Osteocyte (in vitro differentiated cells): ENCODE measurements around the gene MYO7B. TPM values are rescaled to one million over a fixed set of nuclear protein-coding genes. Genes with fewer than 3 reads are reported as not detected.
"Not testable (repeated sequence)": the region's sequence is repeated elsewhere in the genome, so short reads cannot be mapped to it uniquely, and the experiment has no call there.

Experiments
- DNase-seq: peaks from one replicate; pipeline ENCODE4 v3.0.0; 2021; ENCODE audit warnings: mixed read lengths; ENCODE audit not compliant: unreplicated experiment; ENCODE audit errors: extremely low spot score
- H3K27ac Mint-ChIP-seq: one replicate; pipeline ENCODE4 v1.8.0; 2021; ENCODE audit warnings: mild to moderate bottlenecking, mixed read lengths; ENCODE audit not compliant: unreplicated experiment
- H3K27me3 Mint-ChIP-seq: one replicate; pipeline ENCODE4 v1.8.0; 2021; ENCODE audit warnings: mixed read lengths; ENCODE audit not compliant: unreplicated experiment
- H3K36me3 Mint-ChIP-seq: one replicate; pipeline ENCODE4 v1.8.0; 2021; ENCODE audit warnings: mixed read lengths; ENCODE audit not compliant: unreplicated experiment
- H3K4me1 Mint-ChIP-seq: one replicate; pipeline ENCODE4 v1.8.0; 2021; ENCODE audit warnings: mixed read lengths; ENCODE audit not compliant: unreplicated experiment
- H3K4me3 Mint-ChIP-seq: one replicate; pipeline ENCODE4 v1.8.0; 2021; ENCODE audit warnings: mild to moderate bottlenecking, moderate library complexity, mixed read lengths; ENCODE audit not compliant: unreplicated experiment
- H3K9me3 Mint-ChIP-seq: one replicate; pipeline ENCODE4 v1.8.0; 2021; ENCODE audit warnings: mixed read lengths; ENCODE audit not compliant: unreplicated experiment
- total RNA-seq: library from RNA; stranded (reverse); gene quantifications from 2 replicates; pipeline ENCODE4 v1.2.1, GENCODE V29; 2021
- TF ChIP-seq, protein P1 (sequence below): fragments of 200-600 bp; sonication (generic); IDR thresholded peaks from 2 replicates; pipeline ENCODE4 v1.5.0; 2021; ENCODE audit warnings: antibody characterized with exemption, mild to moderate bottlenecking, moderate library complexity

MYO7B gene
- total RNA-seq, 1 donor from 2014 or later = not detected

DNA sequence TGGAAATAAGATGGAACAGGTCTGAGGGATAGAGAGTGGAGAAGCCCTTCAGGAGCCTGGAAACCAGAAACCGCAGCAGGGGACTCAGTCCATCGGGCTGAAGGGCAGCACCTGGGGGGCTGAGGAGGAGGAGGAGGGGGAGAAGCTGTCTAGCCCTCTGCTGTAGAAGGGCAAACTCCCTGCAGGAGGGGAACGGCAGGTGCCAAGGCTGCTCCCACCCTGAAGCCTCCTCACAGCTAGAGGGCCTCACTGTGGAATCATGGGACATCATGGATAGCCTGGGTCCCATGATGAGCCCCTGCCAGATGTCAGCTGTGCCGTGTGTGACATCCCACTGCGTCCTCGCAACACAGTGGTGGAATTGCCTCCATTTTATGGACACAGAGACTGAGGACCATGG is 435 bp downstream of the MYO7B start:
- TF ChIP-seq, protein P1, sequence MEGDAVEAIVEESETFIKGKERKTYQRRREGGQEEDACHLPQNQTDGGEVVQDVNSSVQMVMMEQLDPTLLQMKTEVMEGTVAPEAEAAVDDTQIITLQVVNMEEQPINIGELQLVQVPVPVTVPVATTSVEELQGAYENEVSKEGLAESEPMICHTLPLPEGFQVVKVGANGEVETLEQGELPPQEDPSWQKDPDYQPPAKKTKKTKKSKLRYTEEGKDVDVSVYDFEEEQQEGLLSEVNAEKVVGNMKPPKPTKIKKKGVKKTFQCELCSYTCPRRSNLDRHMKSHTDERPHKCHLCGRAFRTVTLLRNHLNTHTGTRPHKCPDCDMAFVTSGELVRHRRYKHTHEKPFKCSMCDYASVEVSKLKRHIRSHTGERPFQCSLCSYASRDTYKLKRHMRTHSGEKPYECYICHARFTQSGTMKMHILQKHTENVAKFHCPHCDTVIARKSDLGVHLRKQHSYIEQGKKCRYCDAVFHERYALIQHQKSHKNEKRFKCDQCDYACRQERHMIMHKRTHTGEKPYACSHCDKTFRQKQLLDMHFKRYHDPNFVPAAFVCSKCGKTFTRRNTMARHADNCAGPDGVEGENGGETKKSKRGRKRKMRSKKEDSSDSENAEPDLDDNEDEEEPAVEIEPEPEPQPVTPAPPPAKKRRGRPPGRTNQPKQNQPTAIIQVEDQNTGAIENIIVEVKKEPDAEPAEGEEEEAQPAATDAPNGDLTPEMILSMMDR = no peak
- DNase-seq = no peak
- Mint-ChIP-seq H3K4me3 (no peak overlapping the region), H3K9me3 (no peaks in the 10 kb centered on the region), H3K27me3 (peaks cover 35% of the 10 kb centered on the region), H3K4me1 (no peaks in the 10 kb centered on the region), H3K27ac (no peak overlapping the region), H3K36me3 (no peaks in the 10 kb centered on the region)

DNA sequence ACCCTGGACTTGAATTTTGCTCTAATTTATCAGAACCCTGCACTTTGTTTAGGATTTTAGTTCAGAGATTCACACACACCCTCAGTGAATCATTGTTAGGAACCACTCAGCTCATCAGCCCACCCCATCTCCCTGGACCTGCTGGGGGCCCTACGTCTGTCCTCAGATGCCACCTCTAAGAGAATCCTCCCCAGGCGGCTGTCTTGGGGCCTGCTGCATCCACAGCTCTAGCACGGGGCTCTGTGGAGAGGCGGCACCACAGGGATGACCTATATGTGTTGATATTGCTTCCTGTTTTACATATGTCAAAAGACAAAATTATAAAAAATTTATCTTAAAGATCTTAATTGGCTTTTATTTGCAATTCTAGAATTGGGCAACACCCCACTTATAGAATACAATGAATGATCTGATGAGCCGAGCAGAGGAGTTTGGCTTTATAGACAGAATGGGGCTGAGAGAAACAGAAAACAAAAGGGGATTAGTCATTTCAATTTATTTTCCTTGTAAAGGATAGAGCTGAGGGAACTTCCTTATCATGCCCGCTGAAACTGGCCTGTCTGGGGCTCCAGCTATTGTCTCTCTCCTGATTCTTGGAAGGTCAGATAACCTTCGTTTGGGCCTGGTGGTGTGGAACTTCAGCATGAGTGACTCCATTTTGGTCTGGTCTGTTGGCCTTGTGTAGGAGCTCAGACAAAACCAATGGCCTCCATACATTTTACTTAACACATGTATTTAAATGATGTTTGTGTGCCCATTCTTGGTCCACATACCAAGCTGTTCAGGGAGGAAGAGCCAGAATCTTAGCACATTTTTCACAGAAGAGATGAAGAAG is 1.4 kb downstream of the MYO7B start:
- Mint-ChIP-seq H3K27ac (no peak overlapping the region), H3K27me3 (peaks cover 43% of the 10 kb centered on the region), H3K4me1 (no peaks in the 10 kb centered on the region), H3K4me3 (no peak overlapping the region), H3K36me3 (no peaks in the 10 kb centered on the region), H3K9me3 (no peaks in the 10 kb centered on the region)
- DNase-seq = peak; percentile 65
- TF ChIP-seq, protein P1 = no peak

DNA sequence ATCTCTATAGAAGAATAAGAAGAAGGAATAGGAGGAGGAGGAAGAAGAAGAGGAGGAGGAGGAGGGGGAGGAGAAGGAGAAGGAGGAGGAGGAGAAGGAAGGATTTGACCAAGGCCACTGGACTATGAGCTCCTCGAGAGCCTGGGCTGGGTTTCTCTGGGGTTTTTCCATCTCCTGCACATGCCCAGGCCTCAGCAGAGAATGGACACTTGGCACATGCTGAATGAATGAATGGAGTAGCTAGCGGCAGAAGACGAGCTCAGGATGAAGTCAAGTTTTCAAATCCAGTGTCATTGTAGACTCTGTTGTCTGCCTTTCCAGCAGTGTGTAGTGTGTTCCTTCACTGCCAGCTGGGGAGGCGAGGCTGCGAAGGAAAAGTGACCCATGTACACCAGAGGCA is 2.2 kb downstream of the MYO7B start:
- Mint-ChIP-seq H3K4me3 (no peak overlapping the region), H3K36me3 (no peaks in the 10 kb centered on the region), H3K27ac (no peak overlapping the region), H3K27me3 (peaks cover 48% of the 10 kb centered on the region), H3K9me3 (no peaks in the 10 kb centered on the region), H3K4me1 (no peaks in the 10 kb centered on the region)
- TF ChIP-seq, protein P1 = no peak
- DNase-seq = peak; percentile 66

DNA sequence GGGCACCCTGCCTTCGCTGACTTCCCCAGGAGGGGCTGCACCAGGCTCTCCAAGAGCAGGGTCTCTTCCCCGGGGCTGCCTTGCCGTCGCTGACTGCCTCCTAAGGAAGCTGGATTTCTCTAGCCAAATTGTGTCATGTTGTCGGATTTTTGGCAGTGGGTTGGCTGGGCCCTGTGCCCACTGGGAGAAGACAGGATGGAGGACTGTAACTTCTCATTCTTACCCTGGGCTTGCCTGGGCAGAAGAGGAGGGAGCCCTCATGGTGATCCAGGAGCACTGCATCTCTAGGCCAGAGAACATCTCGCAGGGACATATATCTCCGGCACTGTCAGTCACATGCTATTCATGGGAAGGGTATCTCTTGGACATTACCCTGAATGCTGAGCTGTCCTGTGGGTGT is 6.3 kb downstream of the MYO7B start:
- H3K4me1 Mint-ChIP-seq = no peaks in the 10 kb centered on the region
- no peak for DNase-seq
- no peaks in the 10 kb centered on the region for H3K36me3 Mint-ChIP-seq
- no peaks in the 10 kb centered on the region for H3K9me3 Mint-ChIP-seq
- no peak overlapping the region for H3K4me3 Mint-ChIP-seq
- TF ChIP-seq, protein P1 = no peak
- peaks cover 48% of the 10 kb centered on the region for H3K27me3 Mint-ChIP-seq
- H3K27ac Mint-ChIP-seq = no peak overlapping the region

DNA sequence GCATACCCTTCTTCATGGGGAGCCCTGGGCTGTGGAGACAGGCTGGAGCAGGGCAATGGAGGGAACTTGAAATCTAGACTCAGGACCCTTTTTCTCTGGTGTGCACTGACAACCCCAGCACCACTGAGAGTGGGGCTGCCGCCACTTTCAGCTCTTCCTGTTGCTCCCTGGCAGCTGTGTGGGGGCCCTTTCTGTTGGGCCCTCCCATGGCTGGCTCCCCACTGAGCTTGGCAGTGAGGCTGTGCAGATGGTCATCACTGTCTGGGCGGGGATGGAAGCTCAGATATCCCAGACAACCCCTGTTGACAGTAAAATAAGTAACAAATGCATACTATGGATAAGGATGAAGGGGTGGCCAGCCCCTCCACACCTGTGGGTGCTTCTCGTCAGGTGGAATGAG is 6.7 kb downstream of the MYO7B start:
- Mint-ChIP-seq H3K27ac (no peak overlapping the region), H3K4me1 (no peaks in the 10 kb centered on the region), H3K4me3 (no peak overlapping the region), H3K36me3 (no peaks in the 10 kb centered on the region), H3K9me3 (no peaks in the 10 kb centered on the region), H3K27me3 (peaks cover 52% of the 10 kb centered on the region)
- DNase-seq = peak; percentile 64
- TF ChIP-seq, protein P1 = no peak

DNA sequence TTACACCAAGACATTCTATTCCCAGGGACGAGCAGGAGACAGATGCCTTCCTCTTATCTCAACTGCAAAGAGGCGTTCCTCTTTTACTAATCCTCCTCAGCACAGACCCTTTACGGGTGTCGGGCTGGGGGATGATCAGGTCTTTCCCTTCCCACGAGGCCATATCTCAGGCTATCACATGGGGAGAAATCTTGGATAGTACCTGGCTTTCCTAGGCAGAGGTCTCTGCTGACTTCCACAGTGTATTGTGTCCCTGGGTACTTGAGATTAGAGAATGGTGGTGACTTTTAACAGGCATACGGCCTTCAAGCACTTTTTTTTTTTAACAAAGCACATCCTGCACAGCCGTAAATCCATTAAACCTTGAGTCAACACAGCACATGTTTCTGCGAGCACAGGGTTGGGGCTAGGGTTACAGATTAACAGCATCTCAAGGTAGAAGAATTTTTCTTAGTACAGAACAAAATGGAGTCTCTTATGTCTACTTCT is 7.6 kb downstream of the MYO7B start:
- H3K27me3 Mint-ChIP-seq = peaks cover 55% of the 10 kb centered on the region
- not testable (repeated sequence) for H3K9me3 Mint-ChIP-seq, DNase-seq, H3K4me3 Mint-ChIP-seq, H3K4me1 Mint-ChIP-seq, H3K27ac Mint-ChIP-seq, H3K36me3 Mint-ChIP-seq
